ENCODE measurements around the gene KRTAP5-1.
"Not testable (repeated sequence)": the region's sequence is repeated elsewhere in the genome, so short reads cannot be mapped to it uniquely, and the experiment has no call there.

- not testable (repeated sequence) for TF ChIP-seq CTCF (IDR thresholded peaks at IDR 0.05); POLR2A (IDR thresholded peaks at IDR 0.05; ENCODE audit: low read length)
Measured at GRCh38 chr11:1605923-1606322, 20.8 kb upstream of the KRTAP5-1 start.

Data from A549 (cell line).